Measurements from ENCODE around the gene ERICH2. TPM values are rescaled to one million over a fixed set of nuclear protein-coding genes. Genes with fewer than 3 reads are reported as not detected.

The ERICH2 gene
- total and polyA plus RNA-seq, 2 experiments from 2014 or later: 3.5 TPM; not detected in 1

Small RNA genes within 50 kb of the gene (small RNA-seq; reads per million reads assigned to genes)
- not detected for gene RF00019 (ENCODE audit: low replicate concordance)

Other genes starting within 250 kb of the ERICH2 start
- gene SP5, start 55.0 kb upstream of the ERICH2 start, total RNA-seq (2014; rRNA removed; shearing (Covaris generic)): 0.21 TPM in 1 of 2 replicates, not detected in the other
- gene SP5, start 55.0 kb upstream of the ERICH2 start, polyA plus RNA-seq (2016; fragmentation: Nextera tagmentation; extraction: Ambion mirVana): 0.32 and 0.42 TPM in 2 replicates
- gene GAD1, start 46.5 kb downstream of the ERICH2 start, total RNA-seq (2014; rRNA removed; shearing (Covaris generic)): 0.17 and 0.47 TPM in 2 replicates
- gene GAD1, start 46.5 kb downstream of the ERICH2 start, polyA plus RNA-seq (2016; fragmentation: Nextera tagmentation; extraction: Ambion mirVana): 0.34 TPM in 1 of 2 replicates, not detected in the other
- gene GORASP2, start 158.9 kb downstream of the ERICH2 start, total RNA-seq (2014; rRNA removed; shearing (Covaris generic)): 45.2 and 45.9 TPM in 2 replicates
- 38.7 and 44.5 TPM in 2 replicates for gene GORASP2, start 158.9 kb downstream of the ERICH2 start, polyA plus RNA-seq (2016; fragmentation: Nextera tagmentation; extraction: Ambion mirVana)